AG09309 (cell line): ENCODE data around the gene UNC79.

ENCODE experiments used
- DNase-seq: peaks from one replicate; pipeline ENCODE4 v3.0.0-alpha.2; 2010; ENCODE audit warnings: low read depth
- H3K4me3 ChIP-seq: 2 replicates; pipeline ENCODE4 v1.5.1; 2011; ENCODE audit warnings: mild to moderate bottlenecking, low read depth, low read length, moderate library complexity; ENCODE audit not compliant: control insufficient read depth
- TF ChIP-seq, protein P1 (sequence below): IDR thresholded peaks from 2 replicates; pipeline ENCODE4 v1.5.1; 2011; ENCODE audit warnings: mild to moderate bottlenecking, low read depth, low read length, inconsistent platforms; ENCODE audit not compliant: insufficient read depth, control insufficient read depth; ENCODE audit errors: missing control alignments

UNC79 gene

DNA sequence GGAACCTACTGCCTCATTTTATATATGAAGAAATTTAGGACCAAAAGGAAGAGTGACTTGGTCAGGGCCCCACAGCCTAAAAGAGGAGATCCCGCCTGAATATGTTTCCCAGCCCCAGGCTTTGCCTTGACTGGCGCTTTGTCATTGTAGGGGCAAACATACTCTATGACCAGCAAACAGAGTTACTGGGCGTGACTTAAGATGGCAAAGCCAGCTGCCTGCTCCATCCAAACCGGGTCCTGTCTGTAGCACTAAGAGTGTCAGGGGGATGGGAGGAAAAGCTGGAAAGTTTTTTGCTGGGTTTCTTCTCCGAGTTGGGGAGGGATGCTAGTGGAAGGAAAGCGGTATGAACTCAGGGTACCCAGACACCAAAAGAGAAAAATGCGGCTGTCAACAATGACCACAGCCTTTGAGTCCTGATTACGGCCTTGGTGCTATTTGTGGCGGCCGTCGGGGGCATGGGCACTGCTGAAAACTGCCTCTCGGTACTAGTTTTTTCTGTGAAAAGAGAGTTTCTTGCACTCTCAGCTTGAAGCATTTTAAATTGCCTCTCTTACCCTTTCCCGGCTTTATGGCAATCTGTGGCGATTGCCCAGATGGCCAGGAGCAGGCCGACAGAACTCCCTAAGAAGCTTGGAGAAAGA is 274.9 kb downstream of the UNC79 start:
- no peak for DNase-seq
- H3K4me3 ChIP-seq = no peak overlapping the region
- TF ChIP-seq, protein P1, sequence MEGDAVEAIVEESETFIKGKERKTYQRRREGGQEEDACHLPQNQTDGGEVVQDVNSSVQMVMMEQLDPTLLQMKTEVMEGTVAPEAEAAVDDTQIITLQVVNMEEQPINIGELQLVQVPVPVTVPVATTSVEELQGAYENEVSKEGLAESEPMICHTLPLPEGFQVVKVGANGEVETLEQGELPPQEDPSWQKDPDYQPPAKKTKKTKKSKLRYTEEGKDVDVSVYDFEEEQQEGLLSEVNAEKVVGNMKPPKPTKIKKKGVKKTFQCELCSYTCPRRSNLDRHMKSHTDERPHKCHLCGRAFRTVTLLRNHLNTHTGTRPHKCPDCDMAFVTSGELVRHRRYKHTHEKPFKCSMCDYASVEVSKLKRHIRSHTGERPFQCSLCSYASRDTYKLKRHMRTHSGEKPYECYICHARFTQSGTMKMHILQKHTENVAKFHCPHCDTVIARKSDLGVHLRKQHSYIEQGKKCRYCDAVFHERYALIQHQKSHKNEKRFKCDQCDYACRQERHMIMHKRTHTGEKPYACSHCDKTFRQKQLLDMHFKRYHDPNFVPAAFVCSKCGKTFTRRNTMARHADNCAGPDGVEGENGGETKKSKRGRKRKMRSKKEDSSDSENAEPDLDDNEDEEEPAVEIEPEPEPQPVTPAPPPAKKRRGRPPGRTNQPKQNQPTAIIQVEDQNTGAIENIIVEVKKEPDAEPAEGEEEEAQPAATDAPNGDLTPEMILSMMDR = no peak

DNA sequence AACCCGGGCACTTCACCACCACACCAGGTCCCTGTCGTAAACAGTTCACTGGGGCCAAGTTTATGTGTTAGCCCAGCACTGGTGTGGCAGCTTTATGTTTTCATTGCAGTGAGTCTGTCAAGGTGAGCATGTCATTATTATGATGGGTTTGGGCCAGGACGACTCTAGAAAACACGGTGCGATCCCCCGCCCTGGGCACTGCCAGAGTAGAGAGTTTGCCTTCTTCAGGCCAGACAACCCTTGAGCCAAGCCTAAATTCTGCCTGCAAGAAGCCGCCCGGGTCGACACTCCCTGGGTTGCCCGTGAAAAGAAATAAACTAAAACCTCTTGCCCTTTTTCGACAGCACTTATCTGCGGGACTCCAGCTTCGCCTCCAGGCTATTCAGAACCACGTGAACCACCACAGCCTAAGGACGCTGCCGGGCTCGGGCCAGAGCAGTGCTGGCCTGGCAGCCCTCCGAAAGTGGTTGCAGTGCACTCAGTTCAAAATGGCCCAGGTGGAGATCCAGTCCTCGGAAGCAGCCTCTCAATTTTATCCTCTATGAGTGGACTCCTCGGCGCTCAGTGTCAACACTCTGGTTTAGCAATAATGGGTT is 275.7 kb downstream of the UNC79 start:
- TF ChIP-seq, protein P1 = no peak
- H3K4me3 ChIP-seq = no peak overlapping the region
- no peak for DNase-seq

DNA sequence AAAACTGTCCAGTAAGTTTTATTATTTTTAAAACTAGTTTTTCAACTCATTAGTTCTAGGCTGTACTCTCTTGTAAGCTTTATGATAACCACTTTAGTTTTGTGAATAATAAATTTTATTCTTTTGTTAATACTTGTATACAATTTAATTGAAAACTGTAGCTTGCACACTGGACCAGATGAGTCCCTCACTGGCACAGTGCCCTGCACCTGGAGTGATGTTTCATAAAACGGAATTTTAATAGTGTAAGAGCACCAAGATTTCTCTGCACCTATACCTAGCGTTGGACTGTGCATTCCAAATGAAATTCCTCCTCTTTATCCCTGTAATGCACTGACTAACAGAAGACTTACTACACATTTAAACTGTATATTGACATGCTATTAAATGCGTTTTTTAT is 276.7 kb downstream of the UNC79 start:
- TF ChIP-seq, protein P1 = no peak
- no peak for DNase-seq
- no peak overlapping the region for H3K4me3 ChIP-seq

DNA sequence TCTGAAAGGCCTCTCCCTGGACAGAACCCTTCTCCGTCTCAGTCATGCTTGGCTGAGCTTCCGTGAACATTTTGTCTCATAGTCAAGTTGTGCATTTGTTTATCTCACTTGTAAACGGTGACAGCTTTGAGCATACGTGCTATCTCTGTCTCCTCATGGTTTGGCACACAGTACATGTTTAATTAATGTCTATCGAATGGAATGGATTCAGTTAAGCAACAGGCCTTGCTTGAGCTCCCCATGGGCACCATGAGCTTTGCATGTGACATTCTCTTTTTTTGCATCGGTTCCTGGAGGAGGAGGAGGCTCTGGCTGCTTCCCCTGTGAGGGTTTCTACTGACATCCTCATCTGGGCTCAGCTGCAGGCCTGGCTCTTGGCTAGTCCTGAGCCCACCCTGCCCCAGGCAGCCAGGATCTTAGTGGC is 277.6 kb downstream of the UNC79 start:
- no peak overlapping the region for H3K4me3 ChIP-seq
- DNase-seq = no peak
- TF ChIP-seq, protein P1 = no peak

DNA sequence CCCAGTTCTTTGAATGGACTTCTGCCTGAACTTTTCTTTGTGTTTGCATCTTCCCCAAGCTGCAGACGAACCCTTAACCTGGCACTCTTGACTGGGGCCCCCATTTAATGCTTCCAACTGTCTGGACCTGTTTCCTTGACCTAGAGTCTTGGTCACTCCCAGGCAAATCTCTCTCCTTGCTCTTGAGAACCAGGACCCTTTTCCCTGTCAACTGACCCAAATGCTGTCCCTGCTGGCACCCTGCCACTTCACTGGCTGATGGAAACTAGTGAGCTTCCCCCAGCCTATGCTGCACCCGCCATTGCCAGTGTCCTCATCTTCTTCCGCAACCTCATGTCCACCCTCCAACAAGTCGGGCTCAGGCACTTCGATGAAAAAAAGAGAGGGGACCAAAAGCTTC is 278.1 kb downstream of the UNC79 start:
- no peak for DNase-seq
- TF ChIP-seq, protein P1 = no peak

DNA sequence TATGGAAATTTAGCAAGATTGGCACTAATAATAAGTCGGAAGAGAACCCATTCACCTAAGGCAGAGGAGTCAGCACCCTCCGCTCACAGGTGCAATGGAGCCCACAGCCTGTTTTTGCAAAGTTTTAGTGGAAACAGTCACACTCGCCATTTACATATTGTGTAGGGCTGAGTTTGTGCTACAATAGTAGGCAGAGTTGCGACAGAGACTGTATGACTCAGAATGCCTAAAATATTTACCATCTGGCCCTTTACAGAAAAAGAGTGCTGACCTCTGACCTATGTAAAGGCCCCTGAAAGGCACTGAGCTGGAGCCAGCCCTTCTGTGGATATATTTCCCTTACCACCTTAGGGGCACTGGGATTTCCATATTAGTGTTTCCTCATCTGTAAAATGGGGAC is 278.5 kb downstream of the UNC79 start:
- TF ChIP-seq, protein P1 = no peak
- H3K4me3 ChIP-seq = no peak overlapping the region
- DNase-seq = no peak

More for the DNA sequence above, 278.1 kb downstream of the UNC79 start:
- no peak overlapping the region for H3K4me3 ChIP-seq
